B cell (primary cell): ENCODE measurements around the gene PML. TPM values are rescaled to one million over a fixed set of nuclear protein-coding genes. Genes with fewer than 3 reads are reported as not detected.
A peak's percentile ranks its signal among the peaks of the same experiment; 100 is the strongest.
"Not testable (repeated sequence)": the region's sequence is repeated elsewhere in the genome, so short reads cannot be mapped to it uniquely, and the experiment has no call there.

Source experiments
- ATAC-seq: fragments of 200-7000 bp; cut with Tn5 transposase; one replicate; pipeline ENCODE4 v1.10.0; 2021; ENCODE audit warnings: low read depth, mild to moderate bottlenecking, moderate number of reproducible peaks, moderate library complexity
- CTCF ChIA-PET: fragments of 350-600 bp; sonication (Branson Sonifier 250); formaldehyde crosslinking; loops from one replicate; lab custom pipeline; 2021; ENCODE audit warnings: antibody characterized with exemption, inconsistent platforms; lab: Charles Lee
- POLR2A ChIA-PET: fragments of 350-600 bp; sonication (Branson Sonifier 250); formaldehyde crosslinking; loops from one replicate; lab custom pipeline; 2021; ENCODE audit warnings: antibody characterized with exemption; lab: Charles Lee
- DNase-seq: peaks from one replicate; pipeline ENCODE4 v3.0.0; 2013
- H2AFZ ChIP-seq: 2 replicates; pipeline ENCODE4 v1.6.1; 2012; ENCODE audit warnings: mild to moderate bottlenecking, low read depth, low read length; ENCODE audit not compliant: insufficient read depth, poor library complexity, severe bottlenecking
- H3K27ac ChIP-seq, 2 donors: 1 replicate in 1 of 2; 2 replicates in 1 of 2; pipeline ENCODE4 v1.5.1; 2012 to 2013; ENCODE audit warnings: low read length in 2 of 2, mild to moderate bottlenecking in 2 of 2, moderate library complexity in 1 of 2
- H3K27me3 ChIP-seq, 4 experiments: fragments of 200-600 bp in 1 of 4; sonication (generic) in 1 of 4; replicated peaks in 1 of 4; 1 replicate in 2 of 4; 2 replicates in 2 of 4; pipeline versions ENCODE4 v1.6.1 to v1.7.0; 2013 to 2016; ENCODE audit warnings: low read length in 3 of 4, mild to moderate bottlenecking in 2 of 4, mixed read lengths in 1 of 4, moderate library complexity in 1 of 4; ENCODE audit not compliant: insufficient read depth in 4 of 4, control insufficient read depth in 3 of 4; ENCODE audit errors: control extremely low read depth in 1 of 4
- H3K36me3 ChIP-seq, 2 experiments: replicated peaks in 1 of 2; 1 replicate in 1 of 2; 2 replicates in 1 of 2; pipeline versions ENCODE4 v1.6.1 to v1.7.1; 2013; ENCODE audit warnings: low read length in 1 of 2; ENCODE audit not compliant: insufficient read depth in 2 of 2, control insufficient read depth in 1 of 2; ENCODE audit errors: control extremely low read depth in 1 of 2, extremely low read depth in 1 of 2
- H3K4me1 ChIP-seq, 2 donors: fragments of 200-600 bp in 1 of 2; sonication (generic) in 1 of 2; 1 replicate in 1 of 2; 2 replicates in 1 of 2; pipeline versions ENCODE4 v1.5.1 to v1.6.1; 2013 to 2017; ENCODE audit warnings: low read length in 2 of 2; ENCODE audit not compliant: control insufficient read depth in 2 of 2, insufficient read depth in 2 of 2
- H3K4me2 ChIP-seq: replicated peaks from 2 replicates; pipeline ENCODE3; 2012; ENCODE audit warnings: mild to moderate bottlenecking, low read depth, low read length; ENCODE audit not compliant: poor library complexity, severe bottlenecking
- H3K4me3 ChIP-seq, 5 experiments: fragments of 200-600 bp in 1 of 5; sonication (generic) in 1 of 5; 1 replicate in 3 of 5; 2 replicates in 2 of 5; pipeline versions ENCODE4 v1.5.1 to v1.7.0; 2011 to 2016; ENCODE audit warnings: low read length in 4 of 5, mild to moderate bottlenecking in 4 of 5, low read depth in 2 of 5, control low read depth in 1 of 5, moderate library complexity in 1 of 5; ENCODE audit not compliant: insufficient read depth in 1 of 5; ENCODE audit errors: control extremely low read depth in 1 of 5, extremely low read depth in 1 of 5
- H3K79me2 ChIP-seq: fragments of 200-600 bp; sonication (generic); one replicate; pipeline ENCODE4 v1.6.0; 2016; ENCODE audit warnings: low read length; ENCODE audit not compliant: control insufficient read depth, insufficient read depth
- H3K9ac ChIP-seq: fragments of 200-600 bp; sonication (generic); 2 replicates; pipeline ENCODE4 v1.6.1; 2017; ENCODE audit warnings: mild to moderate bottlenecking, low read length, moderate library complexity
- H3K9me3 ChIP-seq, 3 donors: one replicate each; pipeline versions ENCODE4 v1.6.1 to v1.7.1; 2013; ENCODE audit warnings: low read length in 2 of 3; ENCODE audit not compliant: control insufficient read depth in 2 of 3, insufficient read depth in 1 of 3; ENCODE audit errors: control extremely low read depth in 1 of 3
- H4K20me1 ChIP-seq: 2 replicates; pipeline ENCODE4 v1.6.0; 2012; ENCODE audit warnings: mild to moderate bottlenecking, low read length; ENCODE audit not compliant: insufficient read depth, control insufficient read depth, poor library complexity, severe bottlenecking
- H3K27ac Mint-ChIP-seq: one replicate; pipeline ENCODE4 v1.8.0; 2021; ENCODE audit warnings: mixed read lengths
- H3K27me3 Mint-ChIP-seq: one replicate; pipeline ENCODE4 v1.8.0; 2021; ENCODE audit warnings: mixed read lengths
- H3K4me1 Mint-ChIP-seq: one replicate; pipeline ENCODE4 v1.8.0; 2021; ENCODE audit warnings: mixed read lengths
- H3K4me3 Mint-ChIP-seq: one replicate; pipeline ENCODE4 v1.8.0; 2021; ENCODE audit warnings: mixed read lengths
- H3K9me3 Mint-ChIP-seq: one replicate; pipeline ENCODE4 v1.8.0; 2022; ENCODE audit warnings: mixed read lengths; ENCODE audit not compliant: insufficient read depth
- EZH2 ChIP-seq: IDR thresholded peaks from 2 replicates; pipeline ENCODE4 v1.6.1; 2012; ENCODE audit warnings: borderline replicate concordance, low read depth, mild to moderate bottlenecking, moderate library complexity, low read length; ENCODE audit not compliant: insufficient read depth, poor library complexity, severe bottlenecking
- WGBS: methylation state at CpG from one replicate; pipeline ENCODE4 v1.1.5; 2013; ENCODE audit warnings: missing lambda C conversion rate; ENCODE audit not compliant: insufficient coverage; 5-methylcytosine and 5-hydroxymethylcytosine counted together
- intact Hi-C: fragments of 100-400 bp; cut with micrococcal nuclease; formaldehyde crosslinking; loops from one replicate; pipeline ENCODE4 v1.10.0; 2022
- polyA plus RNA-seq: library from polyadenylated mRNA; depleted of rRNA; stranded (reverse); fragments of >200 nt; gene quantifications from 2 replicates; pipeline ENCODE4 v1.2.3, GENCODE V29; 2012
- total RNA-seq, 2 donors: library from RNA; stranded (reverse); fragments of 120-200 nt in 1 of 2; gene quantifications; 1 replicate in 1 of 2; 2 replicates in 1 of 2; pipeline versions ENCODE4 v1.2.3 to v1.2.4, GENCODE V29; 2013 to 2022
- TF ChIP-seq, protein P1 (sequence below): fragments of 200-600 bp; IDR thresholded peaks from one replicate; pipeline ENCODE4 v1.8.0; 2022; ENCODE audit warnings: antibody characterized with exemption, mild to moderate bottlenecking

PML gene
- total and polyA plus RNA-seq, 2 donors (not counting 1 experiment from before 2014, with no cell fraction given): 59.2 to 66.3 TPM

DNA sequence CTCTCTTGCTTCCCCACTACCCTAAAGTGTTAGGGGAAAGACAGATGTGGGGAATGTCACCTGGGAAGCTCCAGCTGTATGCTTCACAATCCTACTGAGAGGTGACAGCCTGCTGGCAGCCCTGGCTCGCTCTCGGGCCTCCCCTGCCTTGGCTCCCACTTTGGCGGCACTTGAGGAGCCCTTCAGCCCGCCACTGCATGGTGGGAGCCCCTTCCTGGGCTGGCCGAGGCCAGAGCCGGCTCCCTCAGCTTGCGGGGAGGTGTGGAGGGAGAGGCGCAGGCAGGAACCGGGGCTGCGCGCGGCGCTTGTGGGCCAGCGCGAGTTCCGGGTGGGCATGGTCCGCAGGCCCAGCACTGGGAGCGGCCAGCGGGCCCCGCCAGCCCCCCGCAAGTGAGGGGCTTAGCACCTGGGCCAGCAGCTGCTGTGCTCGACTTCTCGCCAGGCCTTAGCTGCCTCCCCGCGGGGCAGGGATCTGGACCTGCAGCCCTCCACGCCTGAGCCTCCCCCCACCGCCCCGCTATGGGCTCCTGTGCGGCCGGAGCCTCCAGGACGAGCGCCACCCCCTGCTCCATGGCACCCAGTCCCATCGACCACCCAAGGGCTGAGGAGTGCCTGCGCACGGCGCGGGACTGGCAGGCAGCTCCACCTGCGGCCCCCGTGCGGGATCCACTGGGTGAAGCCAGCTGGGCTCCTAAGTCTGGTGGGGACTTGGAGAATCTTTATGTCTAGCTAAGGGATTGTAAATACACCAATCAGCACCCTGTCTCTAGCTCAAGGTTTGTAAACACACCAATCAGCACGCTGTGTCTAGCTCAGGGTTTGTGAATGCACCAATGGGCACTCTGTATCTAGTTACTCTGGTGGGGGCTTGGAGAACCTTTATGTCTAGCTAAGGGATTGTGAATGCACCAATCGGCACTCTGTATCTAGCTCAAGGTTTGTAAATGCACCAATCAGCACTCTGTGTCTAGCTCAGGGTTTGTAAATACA, 58.0 kb downstream of the PML start:
- H4K20me1 ChIP-seq, POLR2A ChIA-PET, DNase-seq, H3K4me3 Mint-ChIP-seq, H3K79me2 ChIP-seq, H3K4me2 ChIP-seq, intact Hi-C loops, H3K36me3 ChIP-seq, H3K9me3 ChIP-seq, H3K27ac Mint-ChIP-seq, ATAC-seq, H3K27me3 ChIP-seq, H3K27ac ChIP-seq, H3K9me3 Mint-ChIP-seq, H3K27me3 Mint-ChIP-seq, H3K9ac ChIP-seq, H2AFZ ChIP-seq, H3K4me3 ChIP-seq: not testable (repeated sequence)
- 92% methylated on average over 39 of the region's 42 CpGs for WGBS
- peaks cover 16% of the 10 kb centered on the region for H3K4me1 Mint-ChIP-seq
- CTCF ChIA-PET: interaction anchor here (1.0 to 3.2 kb wide), 5 partner anchors 33 to 269 kb away, joined by 3 to 15 read pairs (median 3); no protein-coding TSS in a partner anchor
- H3K4me1 ChIP-seq: peaks cover 10 to 12% of the 10 kb centered on the region in 2 donors

- 74% methylated on average over 9 of the region's 15 CpGs for WGBS
- Mint-ChIP-seq H3K27me3 (no peaks in the 10 kb centered on the region), H3K9me3 (no peaks in the 10 kb centered on the region), H3K4me3 (no peak overlapping the region), H3K4me1 (peaks cover 10% of the 10 kb centered on the region), H3K27ac (no peak overlapping the region)
- intact Hi-C loops: no loop called here
- Histone ChIP-seq H4K20me1 (no peaks in the 10 kb centered on the region), H3K27ac (no peak overlapping the region), H3K79me2 (no peaks in the 10 kb centered on the region), H3K9me3 (no peaks in the 10 kb centered on the region), H3K36me3 (no peaks in the 10 kb centered on the region), H3K4me3 (no peak overlapping the region), H3K4me2 (peak overlapping the region; percentile 41), H2AFZ (no peak overlapping the region), H3K27me3 (no peaks in the 10 kb centered on the region), H3K9ac (no peak overlapping the region), H3K4me1 (peaks cover 6 to 7% of the 10 kb centered on the region in 2 donors)
- ChIA-PET POLR2A (no interaction called here), CTCF (interaction anchor here (1.0 to 3.2 kb wide), 4 partner anchors 34 to 268 kb away, joined by 3 to 15 read pairs (median 7); no protein-coding TSS in a partner anchor)
- ATAC-seq (no peak), DNase-seq (no peak)
- TF ChIP-seq, protein P1, sequence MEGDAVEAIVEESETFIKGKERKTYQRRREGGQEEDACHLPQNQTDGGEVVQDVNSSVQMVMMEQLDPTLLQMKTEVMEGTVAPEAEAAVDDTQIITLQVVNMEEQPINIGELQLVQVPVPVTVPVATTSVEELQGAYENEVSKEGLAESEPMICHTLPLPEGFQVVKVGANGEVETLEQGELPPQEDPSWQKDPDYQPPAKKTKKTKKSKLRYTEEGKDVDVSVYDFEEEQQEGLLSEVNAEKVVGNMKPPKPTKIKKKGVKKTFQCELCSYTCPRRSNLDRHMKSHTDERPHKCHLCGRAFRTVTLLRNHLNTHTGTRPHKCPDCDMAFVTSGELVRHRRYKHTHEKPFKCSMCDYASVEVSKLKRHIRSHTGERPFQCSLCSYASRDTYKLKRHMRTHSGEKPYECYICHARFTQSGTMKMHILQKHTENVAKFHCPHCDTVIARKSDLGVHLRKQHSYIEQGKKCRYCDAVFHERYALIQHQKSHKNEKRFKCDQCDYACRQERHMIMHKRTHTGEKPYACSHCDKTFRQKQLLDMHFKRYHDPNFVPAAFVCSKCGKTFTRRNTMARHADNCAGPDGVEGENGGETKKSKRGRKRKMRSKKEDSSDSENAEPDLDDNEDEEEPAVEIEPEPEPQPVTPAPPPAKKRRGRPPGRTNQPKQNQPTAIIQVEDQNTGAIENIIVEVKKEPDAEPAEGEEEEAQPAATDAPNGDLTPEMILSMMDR: no peak
- no peak for TF ChIP-seq EZH2
Measured at GRCh38 chr15:74053517-74053916, 59.0 kb downstream of the PML start.
